Activated B cell treated with CpG ODN at 0.5 μM for 24 hours (primary cell): ENCODE results near the gene PRRX1. TPM values are rescaled to one million over a fixed set of nuclear protein-coding genes. Genes with fewer than 3 reads are reported as not detected.

ENCODE experiments used
- ATAC-seq: fragments of 200-7000 bp; cut with Tn5 transposase; one replicate; pipeline ENCODE4 v1.10.0; 2021; ENCODE audit warnings: low read depth, mild to moderate bottlenecking, moderate library complexity
- CTCF ChIA-PET: fragments of 350-600 bp; sonication (Branson Sonifier 250); formaldehyde crosslinking; loops from one replicate; lab custom pipeline; 2021; ENCODE audit warnings: antibody characterized with exemption; lab: Charles Lee
- POLR2A ChIA-PET: fragments of 350-600 bp; sonication (Branson Sonifier 250); formaldehyde crosslinking; loops from one replicate; lab custom pipeline; 2021; ENCODE audit warnings: antibody characterized with exemption; lab: Charles Lee
- DNase-seq: peaks from one replicate; pipeline ENCODE4 v3.0.0; 2022
- H3K27ac Mint-ChIP-seq: one replicate; pipeline ENCODE4 v1.8.0; 2020; ENCODE audit warnings: mixed read lengths
- H3K27me3 Mint-ChIP-seq: one replicate; pipeline ENCODE4 v1.8.0; 2021; ENCODE audit warnings: mixed read lengths
- H3K36me3 Mint-ChIP-seq: one replicate; pipeline ENCODE4 v1.8.0; 2021; ENCODE audit warnings: low read depth, mixed read lengths
- H3K4me1 Mint-ChIP-seq: one replicate; pipeline ENCODE4 v1.8.0; 2021; ENCODE audit warnings: mixed read lengths
- H3K4me3 Mint-ChIP-seq: one replicate; pipeline ENCODE4 v1.8.0; 2020; ENCODE audit warnings: mild to moderate bottlenecking, mixed read lengths
- H3K9me3 Mint-ChIP-seq: one replicate; pipeline ENCODE4 v1.8.0; 2020; ENCODE audit warnings: mixed read lengths
- CTCF ChIP-seq: fragments of 200-600 bp; IDR thresholded peaks from one replicate; pipeline ENCODE4 v1.8.0; 2022; ENCODE audit warnings: antibody characterized with exemption, mild to moderate bottlenecking
- intact Hi-C: fragments of 100-400 bp; cut with micrococcal nuclease; formaldehyde crosslinking; loops from one replicate; pipeline ENCODE4 v1.15.1; 2024
- total RNA-seq: library from RNA; stranded (reverse); gene quantifications from 2 replicates; pipeline ENCODE4 v1.2.3, GENCODE V29; 2022

PRRX1 gene
- total RNA-seq, 1 donor from 2014 or later = not detected

GRCh38 chr1:170758992-170759391, 95.1 kb downstream of the PRRX1 start:
- DNase-seq (no peak), ATAC-seq (no peak)
- Mint-ChIP-seq H3K27me3 (peaks cover 1% of the 10 kb centered on the region), H3K9me3 (no peaks in the 10 kb centered on the region), H3K36me3 (no peaks in the 10 kb centered on the region), H3K4me1 (no peaks in the 10 kb centered on the region), H3K4me3 (no peak overlapping the region), H3K27ac (no peak overlapping the region)
- intact Hi-C loops = no loop called here
- ChIA-PET CTCF (no interaction called here), POLR2A (no interaction called here)
- no peak for TF ChIP-seq CTCF

- no peak for DNase-seq
- H3K27ac Mint-ChIP-seq = no peak overlapping the region
- no peaks in the 10 kb centered on the region for H3K4me1 Mint-ChIP-seq
- H3K36me3 Mint-ChIP-seq = no peaks in the 10 kb centered on the region
- CTCF ChIA-PET = no interaction called here
- no peak for ATAC-seq
- TF ChIP-seq CTCF = no peak
- no peak overlapping the region for H3K4me3 Mint-ChIP-seq
- H3K27me3 Mint-ChIP-seq = no peaks in the 10 kb centered on the region
- POLR2A ChIA-PET = no interaction called here
- intact Hi-C loops = no loop called here
- H3K9me3 Mint-ChIP-seq = no peaks in the 10 kb centered on the region
These were observed 101.3 kb downstream of the PRRX1 start for GRCh38 chr1:170765279-170765678.

- intact Hi-C loops = no loop called here
- no peaks in the 10 kb centered on the region for H3K27me3 Mint-ChIP-seq
- TF ChIP-seq CTCF = no peak
These were observed 101.9 kb downstream of the PRRX1 start for GRCh38 chr1:170765712-170766330.

GRCh38 chr1:170768929-170769328, 105.0 kb downstream of the PRRX1 start:
- H3K9me3 Mint-ChIP-seq = no peaks in the 10 kb centered on the region
- POLR2A ChIA-PET = no interaction called here
- CTCF ChIA-PET = no interaction called here
- TF ChIP-seq CTCF = no peak
- H3K36me3 Mint-ChIP-seq = no peaks in the 10 kb centered on the region
- no peak overlapping the region for H3K4me3 Mint-ChIP-seq
- no peaks in the 10 kb centered on the region for H3K27me3 Mint-ChIP-seq
- H3K4me1 Mint-ChIP-seq = no peaks in the 10 kb centered on the region
- DNase-seq (no peak), ATAC-seq (no peak)
- intact Hi-C loops = no loop called here
- no peak overlapping the region for H3K27ac Mint-ChIP-seq

More at GRCh38 chr1:170765712-170766330, 101.9 kb downstream of the PRRX1 start:
- no peak for ATAC-seq
- Mint-ChIP-seq H3K27ac (no peak overlapping the region), H3K4me1 (no peaks in the 10 kb centered on the region), H3K36me3 (no peaks in the 10 kb centered on the region), H3K9me3 (no peaks in the 10 kb centered on the region), H3K4me3 (no peak overlapping the region)
- CTCF ChIA-PET = no interaction called here
- DNase-seq = no peak
- POLR2A ChIA-PET = no interaction called here

- H3K4me3 Mint-ChIP-seq = no peak overlapping the region
- ChIA-PET POLR2A (no interaction called here), CTCF (no interaction called here)
- no peak overlapping the region for H3K27ac Mint-ChIP-seq
- ATAC-seq (no peak), DNase-seq (no peak)
- H3K36me3 Mint-ChIP-seq = no peaks in the 10 kb centered on the region
- TF ChIP-seq CTCF = no peak
- no peaks in the 10 kb centered on the region for H3K27me3 Mint-ChIP-seq
- intact Hi-C loops = no loop called here
- no peaks in the 10 kb centered on the region for H3K4me1 Mint-ChIP-seq
- H3K9me3 Mint-ChIP-seq = no peaks in the 10 kb centered on the region
These were observed 105.8 kb downstream of the PRRX1 start for GRCh38 chr1:170769691-170770090.
